Keratinocyte (primary cell): ENCODE data around the gene SNX2. TPM values are rescaled to one million over a fixed set of nuclear protein-coding genes. Genes with fewer than 3 reads are reported as not detected.

Experiments used
- DNase-seq: peaks from one replicate; pipeline ENCODE4 v3.0.0-alpha.2; 2011; ENCODE audit warnings: low read depth, missing footprints, low spot score
- FAIRE-seq: peaks from 2 replicates; lab custom pipeline; 2011; peaks lifted over from hg19 to GRCh38; lab: Jason Lieb, UNC
- H2AFZ ChIP-seq: 2 replicates; pipeline ENCODE4 v1.6.0; 2012; ENCODE audit warnings: low read length, control low read depth, inconsistent platforms; ENCODE audit not compliant: control insufficient read depth
- H3K27ac ChIP-seq: 2 replicates; pipeline ENCODE4 v1.5.1; 2011; ENCODE audit warnings: low read length; ENCODE audit not compliant: control insufficient read depth, insufficient read depth
- H3K27me3 ChIP-seq: 3 replicates; pipeline ENCODE4 v1.6.0; 2011; ENCODE audit warnings: low read length; ENCODE audit not compliant: control insufficient read depth, insufficient read depth; ENCODE audit errors: extremely low read depth
- H3K36me3 ChIP-seq, 2 experiments: 2 replicates in 1 of 2; 3 replicates in 1 of 2; pipeline ENCODE4 v1.5.1; 2011; ENCODE audit warnings: low read length in 2 of 2, mild to moderate bottlenecking in 1 of 2; ENCODE audit not compliant: control insufficient read depth in 2 of 2, insufficient read depth in 2 of 2; ENCODE audit errors: extremely low read depth in 1 of 2
- H3K4me1 ChIP-seq: 3 replicates; pipeline ENCODE4 v1.5.1; 2011; ENCODE audit warnings: low read length; ENCODE audit not compliant: control insufficient read depth, insufficient read depth; ENCODE audit errors: extremely low read depth
- H3K4me2 ChIP-seq: 3 replicates; pipeline ENCODE4 v1.6.0; 2011; ENCODE audit warnings: low read depth, low read length; ENCODE audit not compliant: control insufficient read depth, insufficient read depth; ENCODE audit errors: extremely low read depth
- H3K4me3 ChIP-seq, 3 experiments: fragments of 200-600 bp in 1 of 3; sonication (generic) in 1 of 3; 2 replicates in 2 of 3; 3 replicates in 1 of 3; pipeline ENCODE4 v1.5.1; 2011 to 2016; ENCODE audit warnings: low read length in 3 of 3, mild to moderate bottlenecking in 3 of 3, control low read depth in 2 of 3, inconsistent platforms in 1 of 3, low read depth in 1 of 3, mixed read lengths in 1 of 3, mixed run types in 1 of 3, moderate library complexity in 1 of 3; ENCODE audit not compliant: control insufficient read depth in 2 of 3, insufficient read depth in 2 of 3; ENCODE audit errors: extremely low read depth in 1 of 3
- H3K79me2 ChIP-seq: 2 replicates; pipeline ENCODE4 v1.6.0; 2012; ENCODE audit warnings: low read length; ENCODE audit not compliant: control insufficient read depth, insufficient read depth
- H3K9ac ChIP-seq: 3 replicates; pipeline ENCODE4 v1.6.0; 2011; ENCODE audit warnings: low read length; ENCODE audit not compliant: control insufficient read depth, insufficient read depth; ENCODE audit errors: extremely low read depth
- H3K9me1 ChIP-seq: 3 replicates; pipeline ENCODE4 v1.6.0; 2011; ENCODE audit warnings: low read length; ENCODE audit not compliant: control insufficient read depth, insufficient read depth; ENCODE audit errors: extremely low read depth
- H3K9me3 ChIP-seq: 2 replicates; pipeline ENCODE4 v1.5.1; 2012; ENCODE audit warnings: low read depth, low read length; ENCODE audit not compliant: control insufficient read depth
- H4K20me1 ChIP-seq: 3 replicates; pipeline ENCODE4 v1.6.0; 2011; ENCODE audit warnings: low read length; ENCODE audit not compliant: control insufficient read depth, insufficient read depth; ENCODE audit errors: extremely low read depth
- EZH2 ChIP-seq: IDR thresholded peaks from one replicate; pipeline ENCODE4 v1.6.1; 2012; ENCODE audit warnings: inconsistent platforms, mild to moderate bottlenecking, low read length, moderate library complexity
- dilution Hi-C: fragments of 300-500 bp; cut with MboI; formaldehyde crosslinking; loops from one replicate; pipeline ENCODE4 v1.7.0; 2020; ENCODE audit warnings: low sequenced_read_pairs; ENCODE audit not compliant: extremely low pct_ligation_motif_present
- polyA plus RNA-seq, 5 experiments: library from polyadenylated mRNA; depleted of rRNA in 3 of 5; stranded (reverse) in 3 of 5; stranded (forward) in 1 of 5; unstranded in 1 of 5; fragments of >200 nt; gene quantifications; 1 replicate in 1 of 5; 2 replicates in 3 of 5; 3 replicates in 1 of 5; pipeline versions ENCODE4 v1.2.1 to v1.2.3, GENCODE V29; 2011 to 2012; ENCODE audit warnings: missing spikeins in 2 of 5, low read depth in 1 of 5, low replicate concordance in 1 of 5
- TF ChIP-seq, protein P1 (sequence below), 3 experiments: IDR thresholded peaks in 1 of 3; conservative IDR thresholded peaks in 1 of 3; optimal IDR thresholded peaks in 1 of 3; 2 replicates in 2 of 3; 3 replicates in 1 of 3; pipeline versions ENCODE3 to v1.5.1; 2011; ENCODE audit warnings: low read length in 3 of 3, mild to moderate bottlenecking in 3 of 3, moderate library complexity in 2 of 3, control low read depth in 1 of 3, inconsistent platforms in 1 of 3; ENCODE audit not compliant: insufficient read depth in 2 of 3; ENCODE audit errors: extremely low read depth in 1 of 3

The SNX2 gene
- polyA plus RNA-seq, 1 donor (not counting 4 experiments of a cell fraction or from before 2014, with no cell fraction given), result 87.8 TPM

DNA sequence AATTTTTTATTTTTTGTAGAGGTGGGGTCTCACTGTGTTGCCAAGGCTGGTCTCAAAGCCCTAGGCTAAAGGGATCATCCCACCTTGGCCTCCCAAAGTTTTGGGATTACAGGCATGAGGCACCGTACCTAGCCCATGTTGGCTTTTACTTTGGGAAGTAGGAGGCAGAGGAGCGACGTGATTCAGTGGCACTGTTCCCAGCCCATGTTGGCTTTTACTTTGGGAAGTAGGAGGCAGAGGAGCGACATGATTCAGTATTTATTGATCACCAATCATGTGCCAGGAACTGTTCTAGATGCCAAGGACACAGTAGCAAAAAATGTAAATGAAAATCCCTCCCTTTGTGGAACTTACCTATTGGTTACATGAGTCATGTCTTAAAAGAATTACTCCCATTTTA, 88.8 kb downstream of the SNX2 start:
- Histone ChIP-seq H2AFZ (no peak overlapping the region), H4K20me1 (peaks cover 8% of the 10 kb centered on the region), H3K4me1 (no peaks in the 10 kb centered on the region), H3K79me2 (peaks cover 45% of the 10 kb centered on the region), H3K36me3 (peaks cover 11% of the 10 kb centered on the region in 2 experiments), H3K27me3 (no peaks in the 10 kb centered on the region), H3K4me3 (no peak overlapping the region), H3K4me2 (no peak overlapping the region), H3K9me3 (no peaks in the 10 kb centered on the region), H3K9ac (no peak overlapping the region), H3K27ac (no peak overlapping the region), H3K9me1 (no peaks in the 10 kb centered on the region)
- DNase-seq (no peak), FAIRE-seq (no peak)
- TF ChIP-seq EZH2, result no peak
- TF ChIP-seq, protein P1, sequence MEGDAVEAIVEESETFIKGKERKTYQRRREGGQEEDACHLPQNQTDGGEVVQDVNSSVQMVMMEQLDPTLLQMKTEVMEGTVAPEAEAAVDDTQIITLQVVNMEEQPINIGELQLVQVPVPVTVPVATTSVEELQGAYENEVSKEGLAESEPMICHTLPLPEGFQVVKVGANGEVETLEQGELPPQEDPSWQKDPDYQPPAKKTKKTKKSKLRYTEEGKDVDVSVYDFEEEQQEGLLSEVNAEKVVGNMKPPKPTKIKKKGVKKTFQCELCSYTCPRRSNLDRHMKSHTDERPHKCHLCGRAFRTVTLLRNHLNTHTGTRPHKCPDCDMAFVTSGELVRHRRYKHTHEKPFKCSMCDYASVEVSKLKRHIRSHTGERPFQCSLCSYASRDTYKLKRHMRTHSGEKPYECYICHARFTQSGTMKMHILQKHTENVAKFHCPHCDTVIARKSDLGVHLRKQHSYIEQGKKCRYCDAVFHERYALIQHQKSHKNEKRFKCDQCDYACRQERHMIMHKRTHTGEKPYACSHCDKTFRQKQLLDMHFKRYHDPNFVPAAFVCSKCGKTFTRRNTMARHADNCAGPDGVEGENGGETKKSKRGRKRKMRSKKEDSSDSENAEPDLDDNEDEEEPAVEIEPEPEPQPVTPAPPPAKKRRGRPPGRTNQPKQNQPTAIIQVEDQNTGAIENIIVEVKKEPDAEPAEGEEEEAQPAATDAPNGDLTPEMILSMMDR (optimal IDR thresholded peaks at IDR 0.05 in 1 of 3, IDR thresholded peaks at IDR 0.05 in 1 of 3, conservative IDR thresholded peaks at IDR 0.05 in 1 of 3; ENCODE audit: extremely low read depth in 1 of 3, insufficient read depth in 2 of 3, low read length in 3 of 3), result no peak
- dilution Hi-C loops, result no loop called here

GRCh38 chr5:122864400-122864799, 89.5 kb downstream of the SNX2 start:
- TF ChIP-seq, protein P1 (optimal IDR thresholded peaks at IDR 0.05 in 1 of 3, IDR thresholded peaks at IDR 0.05 in 1 of 3, conservative IDR thresholded peaks at IDR 0.05 in 1 of 3; ENCODE audit: extremely low read depth in 1 of 3, insufficient read depth in 2 of 3, low read length in 3 of 3), result no peak
- TF ChIP-seq EZH2, result no peak
- FAIRE-seq (no peak), DNase-seq (no peak)
- Histone ChIP-seq H2AFZ (no peak overlapping the region), H3K27me3 (no peaks in the 10 kb centered on the region), H3K9ac (no peak overlapping the region), H3K9me1 (no peaks in the 10 kb centered on the region), H3K27ac (no peak overlapping the region), H4K20me1 (peaks cover 8% of the 10 kb centered on the region), H3K36me3 (peaks cover 11% of the 10 kb centered on the region in 2 experiments), H3K4me1 (no peaks in the 10 kb centered on the region), H3K4me2 (no peak overlapping the region), H3K79me2 (peaks cover 38% of the 10 kb centered on the region), H3K4me3 (no peak overlapping the region), H3K9me3 (no peaks in the 10 kb centered on the region)
- dilution Hi-C loops, result no loop called here
